Kidney tubule cell (primary cell): ENCODE data around the gene DMD.
A peak's percentile ranks its signal among the peaks of the same experiment; 100 is the strongest.

ENCODE experiments used
- DNase-seq: peaks from one replicate; pipeline ENCODE4 v3.0.0-alpha.2; 2018; ENCODE audit warnings: low spot score

Gene DMD

GRCh38 chrX:31706466-31706865 is 1504.9 kb downstream of the DMD start:
- peak; percentile 8 for DNase-seq

DNA sequence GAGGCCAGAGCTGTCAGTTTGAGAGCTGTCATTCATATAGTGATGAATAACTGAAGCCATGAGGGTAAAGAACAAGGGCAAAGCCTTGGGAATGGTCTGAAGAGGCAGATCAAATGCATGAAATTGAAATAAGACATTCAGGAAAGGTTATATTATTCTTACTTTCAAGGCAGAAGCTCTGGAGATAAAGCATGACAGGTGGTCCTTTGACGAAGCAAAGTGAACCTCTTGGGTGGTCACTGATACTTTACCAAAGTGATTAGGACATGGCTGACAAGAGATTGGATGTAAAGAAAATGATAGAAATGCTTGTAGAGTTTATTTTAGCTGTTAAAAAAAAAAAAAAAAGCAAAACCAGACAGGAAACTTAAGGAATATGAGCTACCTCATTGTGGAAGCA is 1505.5 kb downstream of the DMD start:
- no peak for DNase-seq

DNA sequence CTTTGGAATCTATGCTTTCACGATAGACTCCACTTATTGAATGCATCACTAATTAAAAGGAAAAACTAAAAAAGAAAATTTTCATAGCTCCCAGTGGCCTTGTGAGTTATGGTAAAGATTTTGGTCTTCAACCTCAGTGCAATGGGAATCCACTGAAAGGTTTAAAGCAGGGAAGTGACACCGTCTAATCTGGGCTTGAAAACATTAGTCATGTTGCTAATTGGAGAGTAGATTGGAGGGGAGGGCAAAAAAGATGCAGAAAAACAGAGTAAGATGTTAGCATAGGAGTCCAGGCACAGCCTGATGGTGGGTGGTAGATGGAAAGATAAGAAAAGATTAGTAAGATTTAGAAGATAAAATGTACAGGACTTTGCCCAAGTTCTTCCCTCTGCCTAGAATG is 1506.4 kb downstream of the DMD start:
- DNase-seq, result no peak

DNA sequence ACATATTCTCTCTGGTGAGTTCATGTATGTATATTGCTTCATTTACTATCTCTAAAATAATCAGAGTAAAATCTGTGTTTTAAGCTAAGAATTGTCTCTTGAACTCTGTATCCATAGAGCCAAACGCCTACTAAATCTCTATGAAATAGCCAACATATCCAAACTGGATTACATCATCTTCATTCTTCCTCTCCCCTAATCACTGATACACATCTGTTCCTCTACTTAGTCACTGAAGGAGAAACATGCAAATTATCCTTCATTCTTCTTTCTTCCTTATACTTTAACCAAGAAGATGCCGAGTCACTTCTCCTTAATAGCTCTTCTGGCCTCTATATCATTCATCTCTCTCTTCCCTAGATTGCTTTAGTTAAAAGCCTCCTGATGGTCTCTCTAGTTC is 1509.1 kb downstream of the DMD start:
- peak; percentile 18 for DNase-seq

DNA sequence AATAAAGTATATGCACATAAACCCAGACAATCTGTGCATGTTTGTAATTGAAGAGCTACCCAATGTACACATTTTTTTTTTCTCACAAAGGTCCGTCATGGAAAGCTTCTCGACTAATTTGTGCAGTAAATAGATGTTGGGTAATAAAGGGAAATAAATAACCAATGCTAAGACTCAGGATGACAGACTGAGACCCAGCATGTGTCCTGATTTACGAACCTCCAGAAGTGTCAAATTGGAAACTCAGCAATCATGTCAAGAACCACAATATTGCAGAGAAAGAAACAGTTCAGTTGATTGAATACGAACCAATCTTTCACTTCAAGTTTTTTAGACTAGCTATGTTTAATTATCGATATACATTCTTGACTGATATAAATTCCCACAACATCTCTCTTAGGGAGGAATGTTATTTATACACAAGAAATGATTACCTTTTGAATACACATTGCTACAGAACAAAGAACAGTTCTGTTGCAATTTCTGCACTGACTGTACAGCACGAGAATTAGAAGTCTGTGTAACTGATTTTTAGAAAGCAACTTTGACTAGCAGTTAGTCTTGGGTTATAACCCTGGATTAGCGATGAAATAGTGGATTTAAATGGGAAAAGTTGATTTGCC is 1513.9 kb downstream of the DMD start:
- DNase-seq, result no peak

DNA sequence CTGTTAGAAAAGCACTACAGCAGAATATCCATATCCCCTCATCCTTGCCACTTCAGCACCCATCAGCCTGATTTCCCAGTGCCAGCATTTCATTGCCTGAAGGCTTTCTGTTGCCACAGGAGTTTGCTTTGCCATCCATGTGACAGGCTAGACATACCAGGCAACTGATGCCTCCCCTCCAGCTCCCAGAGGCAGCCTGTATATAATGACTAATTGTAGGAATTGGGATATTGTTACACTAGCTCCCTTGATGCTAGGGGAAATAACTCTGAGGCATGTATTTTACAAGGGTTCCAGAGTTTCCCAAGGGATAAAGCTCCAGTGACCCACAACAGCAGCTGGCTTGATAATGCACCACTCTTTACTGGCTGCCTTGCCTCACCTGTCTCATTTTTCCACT is 1531.5 kb downstream of the DMD start:
- DNase-seq, result peak; percentile 12

GRCh38 chrX:31670245-31670644 is 1541.1 kb downstream of the DMD start:
- no peak for DNase-seq

GRCh38 chrX:31665454-31665853 is 1545.9 kb downstream of the DMD start:
- DNase-seq, result no peak

- DNase-seq, result no peak
Observed at GRCh38 chrX:31663172-31663571, 1548.2 kb downstream of the DMD start.

GRCh38 chrX:31661280-31661810 is 1550.0 kb downstream of the DMD start:
- DNase-seq, result no peak

DNA sequence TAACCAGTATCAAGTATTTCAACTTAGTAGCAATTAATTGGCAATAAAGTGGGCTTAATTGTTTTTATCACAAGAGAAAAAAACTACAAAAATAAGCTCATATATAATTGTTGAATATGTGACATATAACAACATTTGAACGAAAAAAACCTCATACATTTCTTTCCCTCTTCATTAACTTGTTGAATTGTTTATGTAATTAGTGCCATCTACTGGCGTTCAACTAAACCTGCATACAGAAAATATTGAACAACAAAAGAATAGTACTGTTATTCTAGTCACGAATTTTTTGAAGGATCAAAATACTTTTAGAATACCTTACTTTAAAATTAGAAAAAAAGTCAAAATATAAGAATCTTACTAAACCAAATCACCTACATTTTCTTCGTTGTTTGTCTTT is 1553.0 kb downstream of the DMD start:
- DNase-seq, result peak; percentile 51

DNA sequence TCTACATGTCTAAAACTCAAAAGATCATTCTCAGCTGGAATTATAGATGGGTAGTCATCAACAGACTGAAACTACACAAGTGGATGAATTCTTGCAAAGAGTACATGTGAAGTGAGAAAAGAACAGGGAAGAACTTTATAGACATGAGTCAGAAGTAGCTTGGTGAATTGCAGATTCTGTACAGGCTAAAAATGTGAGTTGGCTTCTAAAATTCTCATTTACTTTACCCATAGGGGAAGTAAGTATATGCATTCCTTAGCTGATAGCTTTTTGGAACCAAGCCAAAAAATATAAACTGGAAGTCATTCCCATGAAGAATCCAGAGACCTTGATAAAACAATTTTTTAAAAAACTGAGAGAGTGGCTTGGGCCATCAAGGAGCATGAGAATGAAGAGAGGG is 1555.3 kb downstream of the DMD start:
- DNase-seq, result peak; percentile 17

- no peak for DNase-seq
Observed at GRCh38 chrX:31653422-31653821, 1557.9 kb downstream of the DMD start.

- no peak for DNase-seq
Observed at GRCh38 chrX:31652650-31653049, 1558.7 kb downstream of the DMD start.

GRCh38 chrX:31649201-31649600 is 1562.1 kb downstream of the DMD start:
- DNase-seq, result no peak

- DNase-seq, result no peak
Observed at GRCh38 chrX:31633349-31633748, 1578.0 kb downstream of the DMD start.

DNA sequence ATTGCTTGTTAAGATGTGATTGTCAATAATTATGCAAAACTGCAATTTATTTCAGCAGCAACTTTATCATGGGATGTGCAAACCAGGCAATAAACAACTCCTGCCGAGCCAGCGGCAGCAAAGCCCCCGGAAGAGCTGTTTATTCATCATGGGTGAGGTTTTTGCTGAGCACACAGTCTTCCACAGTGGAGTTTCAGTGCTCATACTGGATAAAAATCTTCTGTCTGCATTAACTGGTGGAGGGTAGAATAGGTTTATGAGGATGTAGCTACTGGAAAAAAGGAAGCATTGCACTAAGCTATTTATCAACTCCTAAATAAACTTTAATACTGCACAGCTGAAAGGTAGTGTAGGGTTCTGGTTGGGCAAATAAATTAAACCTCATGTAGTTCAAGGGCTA is 1582.2 kb downstream of the DMD start:
- no peak for DNase-seq

GRCh38 chrX:31609130-31609529 is 1602.2 kb downstream of the DMD start:
- peak; percentile 37 for DNase-seq

GRCh38 chrX:31608638-31609037 is 1602.7 kb downstream of the DMD start:
- DNase-seq, result peak; percentile 4

DNA sequence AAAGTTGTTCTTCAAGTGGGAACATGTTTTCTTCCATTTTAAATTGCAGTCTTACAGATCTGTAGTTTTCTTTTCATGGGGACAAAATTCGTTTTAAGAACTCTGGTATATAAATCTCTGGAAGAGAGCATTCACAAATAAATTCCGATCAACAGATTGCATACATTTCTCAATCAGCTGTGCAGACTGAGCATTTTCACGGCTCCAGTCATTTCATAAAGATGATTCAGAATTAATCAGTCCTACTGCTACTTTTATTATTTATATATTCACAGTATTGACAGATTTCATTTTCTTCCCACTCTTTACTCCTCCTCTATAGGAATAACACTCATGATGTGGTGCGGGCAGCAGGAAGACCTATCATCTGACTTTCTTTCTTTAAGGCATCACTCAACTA is 1604.6 kb downstream of the DMD start:
- DNase-seq, result no peak

DNA sequence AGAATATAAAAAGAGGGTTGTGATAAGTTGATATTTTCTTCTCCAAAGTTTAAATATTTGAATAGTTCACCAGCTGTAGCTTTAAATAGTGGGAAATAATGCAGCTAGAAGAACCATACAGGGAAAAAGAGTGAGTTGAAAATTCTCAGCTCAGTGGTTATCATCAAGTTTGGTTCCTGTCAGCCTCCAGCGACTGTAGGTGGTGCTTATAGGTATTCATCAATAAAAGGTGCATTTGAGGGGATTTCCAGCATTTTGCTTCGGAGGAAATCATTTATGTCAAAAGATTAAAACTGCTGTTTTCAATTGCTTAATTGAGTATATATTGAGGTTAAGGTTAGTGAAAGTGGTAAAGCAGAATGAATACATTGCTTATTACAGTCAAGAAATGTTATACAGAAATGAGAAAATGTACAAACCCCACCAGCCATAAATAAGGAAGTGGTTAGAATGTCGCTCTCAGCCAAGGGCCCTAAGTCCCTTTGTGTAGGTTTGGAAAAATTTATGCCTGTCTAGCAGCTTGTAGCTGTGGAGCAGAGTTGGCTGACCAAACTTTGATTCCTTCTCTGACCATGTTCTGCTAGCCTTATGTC is 1606.6 kb downstream of the DMD start:
- DNase-seq, result no peak

DNA sequence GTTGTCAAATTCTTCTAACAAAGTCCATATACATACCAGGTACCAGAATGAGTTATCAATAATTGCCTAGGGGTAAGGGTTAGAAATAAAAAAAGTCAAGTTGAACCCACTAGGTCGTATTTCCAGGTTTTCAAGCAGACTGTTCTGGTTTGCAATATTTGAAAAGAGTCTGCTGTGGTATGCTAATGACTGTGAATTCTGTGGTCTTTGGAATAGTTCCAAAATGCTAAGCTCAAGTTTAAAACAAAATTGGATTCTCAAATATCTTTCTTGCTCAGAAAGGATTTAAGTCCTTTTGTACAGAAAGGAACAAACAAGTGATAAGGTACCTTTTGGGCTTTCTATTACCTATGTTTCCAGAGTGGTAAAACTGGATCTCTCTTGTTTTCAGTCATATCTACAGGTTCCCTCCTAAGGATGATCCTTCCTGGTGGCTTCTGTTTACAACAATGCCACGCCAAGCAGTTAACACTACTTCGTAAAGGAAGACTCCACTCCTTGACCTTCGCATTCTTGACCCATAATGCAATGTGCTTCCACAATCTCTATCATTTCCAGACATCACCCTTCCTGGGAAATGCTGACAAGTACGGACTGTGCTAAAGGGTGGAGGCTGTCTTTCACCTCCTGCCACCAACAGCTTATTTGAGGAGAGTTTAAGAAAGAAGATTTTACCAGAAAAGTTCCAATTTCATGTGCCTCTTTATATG is 1607.8 kb downstream of the DMD start:
- DNase-seq, result no peak

DNA sequence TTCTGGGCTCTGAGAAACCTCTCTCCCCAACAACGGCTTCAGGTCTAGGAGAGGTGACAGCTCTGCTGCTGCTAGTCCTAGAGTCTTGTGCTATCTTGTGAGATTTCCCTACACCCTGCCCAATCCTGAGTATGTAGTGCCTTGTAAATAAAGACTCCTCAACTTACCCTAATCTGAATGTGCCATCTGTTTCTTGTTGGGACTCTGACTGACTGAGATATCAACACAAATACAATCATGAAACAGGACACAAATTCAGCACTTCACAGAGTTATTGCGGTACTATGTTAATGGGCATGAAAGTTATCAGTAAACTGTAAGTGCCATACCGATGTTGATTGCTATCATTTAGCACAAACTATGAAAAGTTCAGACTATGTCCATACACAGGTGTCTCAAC is 1610.5 kb downstream of the DMD start:
- DNase-seq, result no peak
